Ishikawa (cell line): ENCODE data around the gene FLT3LG.

Experiments used
- CREB1 ChIP-seq: IDR thresholded peaks from 2 replicates; pipeline ENCODE4 v1.6.1; 2012; ENCODE audit warnings: low read depth
- EP300 ChIP-seq: IDR thresholded peaks from 2 replicates; pipeline ENCODE4 v1.6.1; 2012; ENCODE audit warnings: borderline replicate concordance
- FOXM1 ChIP-seq: IDR thresholded peaks from 2 replicates; pipeline ENCODE4 v1.6.1; 2012; ENCODE audit warnings: low read depth, borderline replicate concordance
- MAX ChIP-seq: IDR thresholded peaks from 2 replicates; pipeline ENCODE4 v1.6.1; 2012
- NFIC ChIP-seq: IDR thresholded peaks from 2 replicates; pipeline ENCODE4 v1.6.1; 2012
- RAD21 ChIP-seq: IDR thresholded peaks from 2 replicates; pipeline ENCODE4 v1.6.1; 2012; ENCODE audit warnings: low read depth
- YY1 ChIP-seq: IDR thresholded peaks from 2 replicates; pipeline ENCODE4 v1.6.1; 2012; ENCODE audit warnings: low read depth
- ZBTB7A ChIP-seq: IDR thresholded peaks from 2 replicates; pipeline ENCODE4 v1.6.1; 2012; ENCODE audit warnings: low read depth
- TF ChIP-seq, protein P1 (sequence below): IDR thresholded peaks from 2 replicates; pipeline ENCODE4 v1.6.1; 2012; ENCODE audit warnings: low read depth, mild to moderate bottlenecking

DNA sequence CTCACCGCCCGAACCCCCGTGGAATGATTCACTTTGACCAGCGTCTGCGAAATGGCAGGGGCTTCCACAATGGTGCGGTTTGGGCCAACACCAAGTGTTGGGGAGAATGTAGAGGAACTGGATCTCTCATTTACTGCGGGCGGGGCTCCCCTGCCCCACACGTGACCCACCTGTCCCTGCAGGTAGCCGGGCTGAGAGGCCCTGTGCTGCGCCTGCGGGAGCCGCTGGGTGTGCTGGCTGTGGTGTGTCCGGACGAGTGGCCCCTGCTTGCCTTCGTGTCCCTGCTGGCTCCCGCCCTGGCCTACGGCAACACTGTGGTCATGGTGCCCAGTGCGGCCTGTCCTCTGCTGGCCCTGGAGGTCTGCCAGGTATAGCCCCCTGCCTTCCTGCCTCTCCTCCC is 5.8 kb upstream of the FLT3LG start:
- TF ChIP-seq RAD21, result no peak
- no peak for TF ChIP-seq EP300
- TF ChIP-seq, protein P1, sequence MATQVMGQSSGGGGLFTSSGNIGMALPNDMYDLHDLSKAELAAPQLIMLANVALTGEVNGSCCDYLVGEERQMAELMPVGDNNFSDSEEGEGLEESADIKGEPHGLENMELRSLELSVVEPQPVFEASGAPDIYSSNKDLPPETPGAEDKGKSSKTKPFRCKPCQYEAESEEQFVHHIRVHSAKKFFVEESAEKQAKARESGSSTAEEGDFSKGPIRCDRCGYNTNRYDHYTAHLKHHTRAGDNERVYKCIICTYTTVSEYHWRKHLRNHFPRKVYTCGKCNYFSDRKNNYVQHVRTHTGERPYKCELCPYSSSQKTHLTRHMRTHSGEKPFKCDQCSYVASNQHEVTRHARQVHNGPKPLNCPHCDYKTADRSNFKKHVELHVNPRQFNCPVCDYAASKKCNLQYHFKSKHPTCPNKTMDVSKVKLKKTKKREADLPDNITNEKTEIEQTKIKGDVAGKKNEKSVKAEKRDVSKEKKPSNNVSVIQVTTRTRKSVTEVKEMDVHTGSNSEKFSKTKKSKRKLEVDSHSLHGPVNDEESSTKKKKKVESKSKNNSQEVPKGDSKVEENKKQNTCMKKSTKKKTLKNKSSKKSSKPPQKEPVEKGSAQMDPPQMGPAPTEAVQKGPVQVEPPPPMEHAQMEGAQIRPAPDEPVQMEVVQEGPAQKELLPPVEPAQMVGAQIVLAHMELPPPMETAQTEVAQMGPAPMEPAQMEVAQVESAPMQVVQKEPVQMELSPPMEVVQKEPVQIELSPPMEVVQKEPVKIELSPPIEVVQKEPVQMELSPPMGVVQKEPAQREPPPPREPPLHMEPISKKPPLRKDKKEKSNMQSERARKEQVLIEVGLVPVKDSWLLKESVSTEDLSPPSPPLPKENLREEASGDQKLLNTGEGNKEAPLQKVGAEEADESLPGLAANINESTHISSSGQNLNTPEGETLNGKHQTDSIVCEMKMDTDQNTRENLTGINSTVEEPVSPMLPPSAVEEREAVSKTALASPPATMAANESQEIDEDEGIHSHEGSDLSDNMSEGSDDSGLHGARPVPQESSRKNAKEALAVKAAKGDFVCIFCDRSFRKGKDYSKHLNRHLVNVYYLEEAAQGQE, result no peak
- no peak for TF ChIP-seq YY1
- TF ChIP-seq MAX, result no peak
- TF ChIP-seq FOXM1, result no peak
- TF ChIP-seq NFIC, result no peak
- no peak for TF ChIP-seq ZBTB7A
- TF ChIP-seq CREB1, result no peak
